Measurements from ENCODE around the gene SERPINA10. TPM values are rescaled to one million over a fixed set of nuclear protein-coding genes. Genes with fewer than 3 reads are reported as not detected.
A peak's percentile ranks its signal among the peaks of the same experiment; 100 is the strongest.

The SERPINA10 gene
- polyA plus RNA-seq, 1 of the 3 experiments (the other 2 are of a cell fraction): not detected

- TF ChIP-seq NFIC (IDR thresholded peaks at IDR 0.05; ENCODE audit: borderline replicate concordance) (peak; percentile 100), RXRA (IDR thresholded peaks at IDR 0.05; ENCODE audit: borderline replicate concordance, low read depth) (peak; percentile 52; the same call in 1 of the 2 replicates), EZH2phosphoT487 (IDR thresholded peaks at IDR 0.05; ENCODE audit: borderline replicate concordance, low read depth) (no peak), RFX5 (IDR thresholded peaks at IDR 0.05; ENCODE audit: low read length) (no peak), TAF1 (IDR thresholded peaks at IDR 0.05; ENCODE audit: borderline replicate concordance, low read depth, low read length) (peak; percentile 12; the same call in 1 of the 2 replicates), TCF12 (IDR thresholded peaks at IDR 0.05) (peak; percentile 93), RCOR1 (IDR thresholded peaks at IDR 0.05; ENCODE audit: low read length) (no peak), MAX (IDR thresholded peaks at IDR 0.05; ENCODE audit: low read depth) (peak; percentile 67), SMC3 (IDR thresholded peaks at IDR 0.05; ENCODE audit: low read depth, low read length) (no peak), GABPA (IDR thresholded peaks at IDR 0.05; ENCODE audit: low read depth) (peak; percentile 13; the same call in 1 of the 2 replicates), JUND (IDR thresholded peaks at IDR 0.05) (peak; percentile 95), GATA2 (CRISPR knock-in tag; IDR thresholded peaks at IDR 0.05) (no peak), MEF2A (IDR thresholded peaks at IDR 0.05; ENCODE audit: borderline replicate concordance, low read depth) (peak; percentile 70; the same call in 1 of the 2 replicates), CTCF (IDR thresholded peaks at IDR 0.05) (no peak), POLR2AphosphoS5 (IDR thresholded peaks at IDR 0.05; ENCODE audit: low read depth, low read length) (peak; percentile 65; the same call in 1 of the 2 replicates), FOSL2 (IDR thresholded peaks at IDR 0.05; ENCODE audit: borderline replicate concordance, low read depth) (peak; percentile 96), FOXJ3 (CRISPR knock-in tag; IDR thresholded peaks at IDR 0.05) (no peak)
- TF ChIP-seq, protein P1, sequence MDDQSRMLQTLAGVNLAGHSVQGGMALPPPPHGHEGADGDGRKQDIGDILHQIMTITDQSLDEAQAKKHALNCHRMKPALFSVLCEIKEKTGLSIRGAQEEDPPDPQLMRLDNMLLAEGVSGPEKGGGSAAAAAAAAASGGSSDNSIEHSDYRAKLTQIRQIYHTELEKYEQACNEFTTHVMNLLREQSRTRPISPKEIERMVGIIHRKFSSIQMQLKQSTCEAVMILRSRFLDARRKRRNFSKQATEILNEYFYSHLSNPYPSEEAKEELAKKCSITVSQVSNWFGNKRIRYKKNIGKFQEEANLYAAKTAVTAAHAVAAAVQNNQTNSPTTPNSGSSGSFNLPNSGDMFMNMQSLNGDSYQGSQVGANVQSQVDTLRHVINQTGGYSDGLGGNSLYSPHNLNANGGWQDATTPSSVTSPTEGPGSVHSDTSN (IDR thresholded peaks at IDR 0.05): peak; percentile 91
- TF ChIP-seq, protein P2, sequence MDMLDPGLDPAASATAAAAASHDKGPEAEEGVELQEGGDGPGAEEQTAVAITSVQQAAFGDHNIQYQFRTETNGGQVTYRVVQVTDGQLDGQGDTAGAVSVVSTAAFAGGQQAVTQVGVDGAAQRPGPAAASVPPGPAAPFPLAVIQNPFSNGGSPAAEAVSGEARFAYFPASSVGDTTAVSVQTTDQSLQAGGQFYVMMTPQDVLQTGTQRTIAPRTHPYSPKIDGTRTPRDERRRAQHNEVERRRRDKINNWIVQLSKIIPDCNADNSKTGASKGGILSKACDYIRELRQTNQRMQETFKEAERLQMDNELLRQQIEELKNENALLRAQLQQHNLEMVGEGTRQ (IDR thresholded peaks at IDR 0.05; ENCODE audit: borderline replicate concordance, low read depth, low read length): no peak
- TF ChIP-seq, protein P3, sequence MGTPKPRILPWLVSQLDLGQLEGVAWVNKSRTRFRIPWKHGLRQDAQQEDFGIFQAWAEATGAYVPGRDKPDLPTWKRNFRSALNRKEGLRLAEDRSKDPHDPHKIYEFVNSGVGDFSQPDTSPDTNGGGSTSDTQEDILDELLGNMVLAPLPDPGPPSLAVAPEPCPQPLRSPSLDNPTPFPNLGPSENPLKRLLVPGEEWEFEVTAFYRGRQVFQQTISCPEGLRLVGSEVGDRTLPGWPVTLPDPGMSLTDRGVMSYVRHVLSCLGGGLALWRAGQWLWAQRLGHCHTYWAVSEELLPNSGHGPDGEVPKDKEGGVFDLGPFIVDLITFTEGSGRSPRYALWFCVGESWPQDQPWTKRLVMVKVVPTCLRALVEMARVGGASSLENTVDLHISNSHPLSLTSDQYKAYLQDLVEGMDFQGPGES (IDR thresholded peaks at IDR 0.05; ENCODE audit: low read depth, low read length): no peak
- TF ChIP-seq, protein P4, sequence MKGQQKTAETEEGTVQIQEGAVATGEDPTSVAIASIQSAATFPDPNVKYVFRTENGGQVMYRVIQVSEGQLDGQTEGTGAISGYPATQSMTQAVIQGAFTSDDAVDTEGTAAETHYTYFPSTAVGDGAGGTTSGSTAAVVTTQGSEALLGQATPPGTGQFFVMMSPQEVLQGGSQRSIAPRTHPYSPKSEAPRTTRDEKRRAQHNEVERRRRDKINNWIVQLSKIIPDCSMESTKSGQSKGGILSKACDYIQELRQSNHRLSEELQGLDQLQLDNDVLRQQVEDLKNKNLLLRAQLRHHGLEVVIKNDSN (IDR thresholded peaks at IDR 0.05; ENCODE audit: borderline replicate concordance, low read depth): no peak
Observed at GRCh38 chr14:94342334-94342934, 49.4 kb upstream of the SERPINA10 start (continued).

All from SK-N-SH (cell line).